HCT116 (cell line): ENCODE results near the gene GNB1L. TPM values are rescaled to one million over a fixed set of nuclear protein-coding genes. Genes with fewer than 3 reads are reported as not detected.

ENCODE experiments used
- ATAC-seq: fragments of 200-7000 bp; cut with Tn5 transposase; 2 replicates; pipeline ENCODE4 v1.9.1; 2020; ENCODE audit warnings: mild to moderate bottlenecking, moderate library complexity
- BruUV-seq: library from RNA; stranded (reverse); fragments of 400-500 nt; replicated peaks from 2 replicates; lab custom pipeline; 2021; lab: Mats Ljungman, UMichigan
- CTCF ChIA-PET: fragments of 300-600 bp; sonication (Branson Sonifier 250); formaldehyde crosslinking; loops from one replicate; lab custom pipeline; 2021; ENCODE audit warnings: antibody characterized with exemption; lab: Charles Lee
- POLR2A ChIA-PET: fragments of 300-600, 350-600 bp; sonication (Branson Sonifier 250); formaldehyde crosslinking; loops from one replicate; lab custom pipeline; 2021; ENCODE audit warnings: antibody characterized with exemption; lab: Charles Lee
- RAD21 ChIA-PET, 2 experiments: fragments of 300-600 bp; sonication (Branson Sonifier 250); formaldehyde crosslinking; loops; one replicate each; lab custom pipeline; 2023; ENCODE audit warnings: low total read pairs in 2 of 2; ENCODE audit not compliant: uncharacterized antibody in 2 of 2, unreplicated experiment in 2 of 2, low non-redundant PET in 1 of 2; lab: Charles Lee
- DNase-seq: peaks from one replicate; pipeline ENCODE4 v3.0.0-alpha.2; 2010; ENCODE audit warnings: low read depth, low spot score
- H2AFZ ChIP-seq: fragments of 200-600 bp; shearing (Covaris generic), sonication (generic); 2 replicates; pipeline ENCODE4 v1.6.1; 2017; ENCODE audit warnings: low read depth, mixed run types, mixed read lengths, antibody characterized with exemption, low read length; ENCODE audit not compliant: poor library complexity, severe bottlenecking
- H3K27ac ChIP-seq: 2 replicates; pipeline ENCODE4 v1.5.1; 2012; ENCODE audit warnings: low read depth, low read length
- H3K27me3 ChIP-seq: fragments of 200-600 bp; sonication (generic); 2 replicates; pipeline ENCODE4 v1.6.1; 2016; ENCODE audit warnings: mixed run types, low read length, mixed read lengths; ENCODE audit not compliant: insufficient read depth
- H3K36me3 ChIP-seq, 2 experiments: fragments of 200-500 bp in 1 of 2; fragments of 200-600 bp in 1 of 2; sonication (Bioruptor generic) in 1 of 2; sonication (generic) in 1 of 2; 2 replicates each; pipeline versions ENCODE4 v1.5.1 to v1.6.1; 2014 to 2016; ENCODE audit warnings: low read length in 2 of 2, inconsistent platforms in 1 of 2, mixed read lengths in 1 of 2, mixed run types in 1 of 2; ENCODE audit not compliant: insufficient read depth in 2 of 2, control insufficient read depth in 1 of 2
- H3K4me1 ChIP-seq, 2 experiments: fragments of 200-600 bp in 1 of 2; sonication (generic) in 1 of 2; 2 replicates each; pipeline versions ENCODE4 v1.5.1 to v1.6.1; 2012 to 2017; ENCODE audit warnings: low read length in 2 of 2, inconsistent platforms in 1 of 2, mild to moderate bottlenecking in 1 of 2, mixed read lengths in 1 of 2, mixed run types in 1 of 2, moderate library complexity in 1 of 2; ENCODE audit not compliant: insufficient read depth in 2 of 2, control insufficient read depth in 1 of 2
- H3K4me2 ChIP-seq: fragments of 200-600 bp; sonication (generic); 2 replicates; pipeline ENCODE4 v1.6.1; 2017; ENCODE audit warnings: mixed run types, low read length, mixed read lengths
- H3K4me3 ChIP-seq, 2 experiments: fragments of 200-600 bp in 1 of 2; sonication (generic) in 1 of 2; replicated peaks in 1 of 2; 2 replicates each; pipeline ENCODE4 v1.5.1; 2011 to 2016; ENCODE audit warnings: low read length in 2 of 2, control low read depth in 1 of 2, low read depth in 1 of 2, mild to moderate bottlenecking in 1 of 2, mixed read lengths in 1 of 2, mixed run types in 1 of 2
- H3K79me2 ChIP-seq: fragments of 200-600 bp; sonication (generic); 2 replicates; pipeline ENCODE4 v1.6.1; 2017; ENCODE audit warnings: mild to moderate bottlenecking, mixed run types, low read length, moderate library complexity, mixed read lengths; ENCODE audit not compliant: insufficient read depth
- H3K9ac ChIP-seq: fragments of 200-600 bp; sonication (generic); 2 replicates; pipeline ENCODE4 v1.6.1; 2016; ENCODE audit warnings: low read length, mixed read lengths
- H3K9me2 ChIP-seq: fragments of 200-600 bp; sonication (generic), shearing (Covaris generic); 2 replicates; pipeline ENCODE4 v1.6.1; 2017; ENCODE audit warnings: mixed run types, mild to moderate bottlenecking, moderate library complexity; ENCODE audit not compliant: insufficient read depth
- H3K9me3 ChIP-seq, 2 experiments: fragments of 200-500 bp in 1 of 2; fragments of 200-600 bp in 1 of 2; sonication (Bioruptor generic) in 1 of 2; sonication (generic) in 1 of 2; 2 replicates each; pipeline ENCODE4 v1.6.1; 2014 to 2017; ENCODE audit warnings: low read length in 2 of 2, mixed read lengths in 2 of 2, inconsistent platforms in 1 of 2, low read depth in 1 of 2, mild to moderate bottlenecking in 1 of 2, mixed run types in 1 of 2, moderate library complexity in 1 of 2; ENCODE audit not compliant: control insufficient read depth in 1 of 2, insufficient read depth in 1 of 2
- H4K20me1 ChIP-seq: fragments of 200-600 bp; sonication (generic), shearing (Covaris generic); 2 replicates; pipeline ENCODE4 v1.6.1; 2017; ENCODE audit warnings: mixed run types, mild to moderate bottlenecking, moderate library complexity; ENCODE audit not compliant: insufficient read depth
- ATF3 ChIP-seq: IDR thresholded peaks from 2 replicates; pipeline ENCODE4 v1.6.1; 2012
- CBX3 ChIP-seq: IDR thresholded peaks from 2 replicates; pipeline ENCODE4 v1.6.1; 2012; ENCODE audit warnings: low read depth
- CTCF ChIP-seq, 3 experiments: fragments of 200-600 bp in 1 of 3; sonication (generic) in 1 of 3; IDR thresholded peaks in 2 of 3; conservative IDR thresholded peaks in 1 of 3; 2 replicates each; pipeline ENCODE4 v1.5.1; 2012 to 2017; ENCODE audit warnings: low read depth in 2 of 3, low read length in 2 of 3, antibody characterized with exemption in 1 of 3, borderline replicate concordance in 1 of 3, control low read depth in 1 of 3, mild to moderate bottlenecking in 1 of 3, mixed read lengths in 1 of 3, mixed run types in 1 of 3, moderate library complexity in 1 of 3; ENCODE audit not compliant: insufficient read depth in 1 of 3
- EGR1 ChIP-seq: IDR thresholded peaks from 2 replicates; pipeline ENCODE4 v1.6.1; 2012; ENCODE audit warnings: low read depth
- ELF1 ChIP-seq: IDR thresholded peaks from 2 replicates; pipeline ENCODE4 v1.6.1; 2012; ENCODE audit warnings: low read depth, borderline replicate concordance
- EZH2 ChIP-seq: fragments of 200-600 bp; sonication (generic); IDR thresholded peaks from 2 replicates; pipeline ENCODE4 v1.6.1; 2017; ENCODE audit warnings: antibody characterized with exemption, mixed run types
- MAX ChIP-seq: IDR thresholded peaks from 2 replicates; pipeline ENCODE4 v1.6.1; 2012
- POLR2A ChIP-seq: IDR thresholded peaks from 2 replicates; pipeline ENCODE4 v1.7.0; 2011; ENCODE audit warnings: borderline replicate concordance; ENCODE audit not compliant: insufficient read depth, insufficient read length; ENCODE audit errors: extremely low read depth
- POLR2AphosphoS5 ChIP-seq: IDR thresholded peaks from 2 replicates; pipeline ENCODE4 v1.6.1; 2011; ENCODE audit warnings: mild to moderate bottlenecking, low read depth, low read length, moderate library complexity
- RAD21 ChIP-seq: IDR thresholded peaks from 2 replicates; pipeline ENCODE4 v1.6.1; 2012; ENCODE audit warnings: low read depth, mild to moderate bottlenecking
- SIN3A ChIP-seq: IDR thresholded peaks from 2 replicates; pipeline ENCODE4 v1.6.1; 2012; ENCODE audit warnings: low read depth
- SP1 ChIP-seq: IDR thresholded peaks from 2 replicates; pipeline ENCODE4 v1.6.1; 2012; ENCODE audit warnings: low read depth
- SRF ChIP-seq: IDR thresholded peaks from 2 replicates; pipeline ENCODE4 v1.6.1; 2012; ENCODE audit warnings: low read depth
- TCF7L2 ChIP-seq: IDR thresholded peaks from 2 replicates; pipeline ENCODE4 v1.7.0; 2011; ENCODE audit warnings: borderline replicate concordance, inconsistent platforms; ENCODE audit not compliant: insufficient read depth, insufficient read length; ENCODE audit errors: extremely low read depth
- YY1 ChIP-seq: IDR thresholded peaks from 2 replicates; pipeline ENCODE4 v1.6.1; 2011; ENCODE audit warnings: low read length, low read depth, moderate library complexity, mild to moderate bottlenecking; ENCODE audit not compliant: insufficient replicate concordance; ENCODE audit errors: extremely low read depth
- ZBTB33 ChIP-seq: IDR thresholded peaks from 2 replicates; pipeline ENCODE4 v1.6.1; 2011; ENCODE audit warnings: mild to moderate bottlenecking, low read length, moderate library complexity; ENCODE audit not compliant: insufficient replicate concordance; ENCODE audit errors: extremely low read depth
- ZFX ChIP-seq: fragments of 450-650 bp; IDR thresholded peaks from 2 replicates; pipeline ENCODE4 v1.6.1; 2017
- ZNF274 ChIP-seq: fragments of 200-500 bp; sonication (Bioruptor generic); IDR thresholded peaks from 2 replicates; pipeline ENCODE4 v1.6.1; 2014; ENCODE audit warnings: mild to moderate bottlenecking, low read depth, low read length, inconsistent platforms
- intact Hi-C: fragments of 100-400 bp; cut with micrococcal nuclease; formaldehyde crosslinking; loops from 2 replicates; pipeline ENCODE4 v1.10.0; 2022
- total RNA-seq: library from RNA; stranded (reverse); gene quantifications from one replicate; pipeline ENCODE4 v1.2.1, GENCODE V29; 2021; ENCODE audit not compliant: unreplicated experiment

The GNB1L gene
- total RNA-seq, 1 experiment from 2014 or later: 12.1 TPM

GRCh38 chr22:19848298-19849224, 6.1 kb downstream of the GNB1L start (continued):
- no peak for TF ChIP-seq ZBTB33
- TF ChIP-seq SRF: 0 out of 2 replicates have a peak, but pooled peaks have one; percentile 28

GRCh38 chr22:19847345-19847632, 7.4 kb downstream of the GNB1L start:
- Histone ChIP-seq H3K27me3 (no peaks in the 10 kb centered on the region), H3K4me1 (peaks cover 41 to 44% of the 10 kb centered on the region in 2 experiments), H3K36me3 (peaks cover 14 to 24% of the 10 kb centered on the region in 2 experiments; a peak in 3 of 4 replicates), H3K9me2 (no peaks in the 10 kb centered on the region), H3K9me3 (peaks cover 0 to 4% of the 10 kb centered on the region in 2 experiments; a peak in 1 of 4 replicates), H3K4me2 (no peak overlapping the region), H3K9ac (no peak overlapping the region), H2AFZ (no peak overlapping the region), H3K4me3 (no peak overlapping the region), H3K79me2 (peaks cover 45% of the 10 kb centered on the region), H3K27ac (no peak overlapping the region), H4K20me1 (peaks cover 3% of the 10 kb centered on the region; the same call in 1 of the 2 replicates)
- ATAC-seq (no peak), DNase-seq (no peak)
- no peak for TF ChIP-seq RAD21
- no peak for TF ChIP-seq EGR1
- no peak for TF ChIP-seq CBX3
- TF ChIP-seq EZH2: no peak
- TF ChIP-seq SRF: no peak
- no peak for TF ChIP-seq ZBTB33
- no peak for TF ChIP-seq TCF7L2
- TF ChIP-seq SIN3A: no peak
- no peak for TF ChIP-seq ZFX
- TF ChIP-seq POLR2AphosphoS5: no peak
- TF ChIP-seq YY1: no peak
- TF ChIP-seq ATF3: no peak
- no peak for TF ChIP-seq SP1
- no peak for TF ChIP-seq ZNF274
- no peak for TF ChIP-seq POLR2A
- TF ChIP-seq MAX: no peak
- no peak for TF ChIP-seq ELF1
- TF ChIP-seq CTCF (IDR thresholded peaks at IDR 0.05 in 2 of 3, conservative IDR thresholded peaks at IDR 0.05 in 1 of 3; ENCODE audit: borderline replicate concordance in 1 of 3, insufficient read depth in 1 of 3, low read depth in 2 of 3, low read length in 2 of 3): no peak
- no TSS peak for BruUV-seq
- CTCF ChIA-PET: no interaction called here
- RAD21 ChIA-PET: no interaction called here
- POLR2A ChIA-PET: no interaction called here
- intact Hi-C loops: no loop called here
